GM19025 (cell line): Measurements from ENCODE around the gene CACNG3.
"Not testable (repeated sequence)": the region's sequence is repeated elsewhere in the genome, so short reads cannot be mapped to it uniquely, and the experiment has no call there.

ENCODE experiments used
- ATAC-seq: cut with Tn5 transposase; IDR thresholded peaks from one replicate; pipeline ENCODE4 v1.9.1; 2021; ENCODE audit warnings: mild to moderate bottlenecking, low read depth, moderate library complexity; ENCODE audit not compliant: unreplicated experiment

CACNG3 gene

GRCh38 chr16:24324421-24324820 is 68.3 kb downstream of the CACNG3 start:
- ATAC-seq: no peak

- ATAC-seq: no peak
These were observed 72.8 kb downstream of the CACNG3 start for GRCh38 chr16:24328835-24329452.

GRCh38 chr16:24332178-24332577 is 76.0 kb downstream of the CACNG3 start:
- no peak for ATAC-seq

- no peak for ATAC-seq
These were observed 76.5 kb downstream of the CACNG3 start for GRCh38 chr16:24332582-24333090.

GRCh38 chr16:24336491-24336890 is 80.4 kb downstream of the CACNG3 start:
- no peak for ATAC-seq

- no peak for ATAC-seq
These were observed 80.9 kb downstream of the CACNG3 start for GRCh38 chr16:24337013-24337412.

GRCh38 chr16:24343829-24344228 is 87.7 kb downstream of the CACNG3 start:
- ATAC-seq: not testable (repeated sequence)

- ATAC-seq: no peak
These were observed 88.6 kb downstream of the CACNG3 start for GRCh38 chr16:24344784-24345183.

- ATAC-seq: no peak
These were observed 89.6 kb downstream of the CACNG3 start for GRCh38 chr16:24345704-24346103.

- ATAC-seq: no peak
These were observed 90.6 kb downstream of the CACNG3 start for GRCh38 chr16:24346734-24347133.

GRCh38 chr16:24347556-24347955 is 91.4 kb downstream of the CACNG3 start:
- ATAC-seq: no peak

- ATAC-seq: no peak
These were observed 92.6 kb downstream of the CACNG3 start for GRCh38 chr16:24348545-24349290.

GRCh38 chr16:24349320-24349719 is 93.2 kb downstream of the CACNG3 start:
- ATAC-seq: no peak

GRCh38 chr16:24352746-24353145 is 96.6 kb downstream of the CACNG3 start:
- ATAC-seq: no peak

- no peak for ATAC-seq
These were observed 97.5 kb downstream of the CACNG3 start for GRCh38 chr16:24353622-24354021.

GRCh38 chr16:24357511-24357910 is 101.4 kb downstream of the CACNG3 start:
- ATAC-seq: no peak

- no peak for ATAC-seq
These were observed 102.0 kb downstream of the CACNG3 start for GRCh38 chr16:24358117-24358516.

- ATAC-seq: no peak
These were observed 103.4 kb downstream of the CACNG3 start for GRCh38 chr16:24359490-24359889.

GRCh38 chr16:24360936-24361335 is 104.8 kb downstream of the CACNG3 start:
- no peak for ATAC-seq

- ATAC-seq: no peak
These were observed 108.5 kb downstream of the CACNG3 start for GRCh38 chr16:24364596-24364995.

GRCh38 chr16:24367186-24367710 is 111.1 kb downstream of the CACNG3 start:
- no peak for ATAC-seq

GRCh38 chr16:24372824-24373223 is 116.7 kb downstream of the CACNG3 start:
- no peak for ATAC-seq
